Fibroblast of lung (primary cell): Measurements from ENCODE around the gene TSPAN9.

Experiments
- CTCF ChIP-seq, 2 donors: IDR thresholded peaks in 1 of 2; conservative IDR thresholded peaks in 1 of 2; 1 replicate in 1 of 2; 2 replicates in 1 of 2; pipeline ENCODE4 v1.5.1; 2011 to 2012; ENCODE audit warnings: low read length in 2 of 2, control low read depth in 1 of 2, inconsistent platforms in 1 of 2, low read depth in 1 of 2, mild to moderate bottlenecking in 1 of 2
- EZH2 ChIP-seq: IDR thresholded peaks from 2 replicates; pipeline ENCODE4 v1.5.1; 2012; ENCODE audit warnings: low read length, control low read depth, mild to moderate bottlenecking; ENCODE audit errors: missing control alignments

- TF ChIP-seq CTCF (conservative IDR thresholded peaks at IDR 0.05 in 1 of 2, IDR thresholded peaks at IDR 0.05 in 1 of 2; ENCODE audit: low read depth in 1 of 2, low read length in 2 of 2), result no peak
- TF ChIP-seq EZH2, result no peak
Observed at GRCh38 chr12:3294481-3294911, 217.3 kb downstream of the TSPAN9 start.
